Tibial nerve (tissue), 4 donors: ENCODE results near the gene GUCD1. TPM values are rescaled to one million over a fixed set of nuclear protein-coding genes. Genes with fewer than 3 reads are reported as not detected.
A peak's percentile ranks its signal among the peaks of the same experiment; 100 is the strongest.

Experiments used
- DNase-seq, 2 donors: peaks; one replicate each; pipeline ENCODE4 v3.0.0-alpha.2; 2019; ENCODE audit warnings: low spot score in 2 of 2
- H3K27ac ChIP-seq, 4 donors: fragments of 200-600 bp; sonication (generic) in 3 of 4; one replicate each; pipeline ENCODE4 v1.5.1; 2017 to 2019; ENCODE audit warnings: mild to moderate bottlenecking in 1 of 4
- H3K27me3 ChIP-seq, 2 donors: fragments of 200-600 bp; sonication (generic) in 1 of 2; one replicate each; pipeline versions ENCODE4 v1.5.1 to v1.6.0; 2017 to 2019
- H3K36me3 ChIP-seq, 3 donors: fragments of 200-600 bp; sonication (generic); one replicate each; pipeline ENCODE4 v1.5.1; 2018 to 2019
- H3K4me1 ChIP-seq, 4 donors: fragments of 200-600 bp; sonication (generic) in 3 of 4; one replicate each; pipeline ENCODE4 v1.5.1; 2017 to 2019
- H3K4me3 ChIP-seq, 4 donors: fragments of 200-600 bp; sonication (generic) in 3 of 4; one replicate each; pipeline ENCODE4 v1.5.1; 2017 to 2019; ENCODE audit warnings: mild to moderate bottlenecking in 1 of 4, moderate library complexity in 1 of 4
- H3K9me3 ChIP-seq, 4 donors: fragments of 200-600 bp; sonication (generic) in 3 of 4; one replicate each; pipeline ENCODE4 v1.5.1; 2017 to 2019
- EP300 ChIP-seq, 2 donors: sonication (generic); formaldehyde crosslinking; IDR thresholded peaks; one replicate each; pipeline ENCODE4 v1.6.1; 2017; ENCODE audit warnings: antibody characterized with exemption in 2 of 2, mild to moderate bottlenecking in 1 of 2
- POLR2A ChIP-seq, 2 donors: fragments of 450-650 bp; IDR thresholded peaks; one replicate each; pipeline ENCODE4 v1.6.1; 2017; ENCODE audit warnings: antibody characterized with exemption in 2 of 2, mild to moderate bottlenecking in 2 of 2, moderate library complexity in 2 of 2
- WGBS, 2 donors: methylation state at CpG; one replicate each; pipeline ENCODE4 v1.1.5; 2018; 5-methylcytosine and 5-hydroxymethylcytosine counted together
- total RNA-seq, 4 donors: library from RNA; depleted of rRNA; stranded (reverse); fragments of >200 nt; gene quantifications; one replicate each; pipeline ENCODE4 v1.1.0, GENCODE V29; 2016
- TF ChIP-seq, protein P1 (sequence below), 5 experiments: fragments of 200-600 bp in 3 of 5; fragments of 450-650 bp in 2 of 5; sonication (generic) in 3 of 5; IDR thresholded peaks; one replicate each; pipeline ENCODE4 v1.5.1; 2016 to 2019; ENCODE audit warnings: antibody characterized with exemption in 5 of 5, mild to moderate bottlenecking in 3 of 5, moderate library complexity in 2 of 5

Gene GUCD1
- total RNA-seq, 4 donors from 2014 or later = 74.1 to 87.9 (median 84.6) TPM

DNA sequence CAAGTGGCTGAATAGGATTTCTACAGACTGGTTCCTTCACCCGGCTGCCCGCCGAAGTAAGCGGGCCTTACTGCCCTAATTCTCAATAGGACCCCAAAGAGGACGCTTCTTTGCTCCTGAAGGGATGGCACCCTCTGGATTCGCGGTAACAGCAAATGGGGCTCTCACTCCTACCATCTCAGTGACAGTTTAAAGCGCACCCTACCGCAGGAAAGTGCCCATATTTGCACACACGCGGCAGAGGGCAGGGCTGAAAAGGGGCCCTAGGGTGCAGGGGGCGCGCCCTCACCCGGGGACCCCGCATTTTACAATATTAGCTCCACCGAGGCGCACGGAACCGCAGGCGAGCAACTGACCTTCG, 60.8 kb downstream of the GUCD1 start:
- TF ChIP-seq EP300 (IDR thresholded peaks at IDR 0.05) (no peak), POLR2A (IDR thresholded peaks at IDR 0.05) (no peak)
- TF ChIP-seq, protein P1, sequence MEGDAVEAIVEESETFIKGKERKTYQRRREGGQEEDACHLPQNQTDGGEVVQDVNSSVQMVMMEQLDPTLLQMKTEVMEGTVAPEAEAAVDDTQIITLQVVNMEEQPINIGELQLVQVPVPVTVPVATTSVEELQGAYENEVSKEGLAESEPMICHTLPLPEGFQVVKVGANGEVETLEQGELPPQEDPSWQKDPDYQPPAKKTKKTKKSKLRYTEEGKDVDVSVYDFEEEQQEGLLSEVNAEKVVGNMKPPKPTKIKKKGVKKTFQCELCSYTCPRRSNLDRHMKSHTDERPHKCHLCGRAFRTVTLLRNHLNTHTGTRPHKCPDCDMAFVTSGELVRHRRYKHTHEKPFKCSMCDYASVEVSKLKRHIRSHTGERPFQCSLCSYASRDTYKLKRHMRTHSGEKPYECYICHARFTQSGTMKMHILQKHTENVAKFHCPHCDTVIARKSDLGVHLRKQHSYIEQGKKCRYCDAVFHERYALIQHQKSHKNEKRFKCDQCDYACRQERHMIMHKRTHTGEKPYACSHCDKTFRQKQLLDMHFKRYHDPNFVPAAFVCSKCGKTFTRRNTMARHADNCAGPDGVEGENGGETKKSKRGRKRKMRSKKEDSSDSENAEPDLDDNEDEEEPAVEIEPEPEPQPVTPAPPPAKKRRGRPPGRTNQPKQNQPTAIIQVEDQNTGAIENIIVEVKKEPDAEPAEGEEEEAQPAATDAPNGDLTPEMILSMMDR (IDR thresholded peaks at IDR 0.05) = no peak
- no peak for DNase-seq
- 51 to 52% methylated on average over 13 to 21 of the region's 21 CpGs for WGBS, 2 donors
- peak overlapping the region in 1 of 4 donors; percentile 26 for H3K4me3 ChIP-seq
- H3K27ac ChIP-seq = no peak overlapping the region
- H3K9me3 ChIP-seq = no peaks in the 10 kb centered on the region
- no peaks in the 10 kb centered on the region for H3K36me3 ChIP-seq
- peaks cover 0 to 12% (median 0%) of the 10 kb centered on the region in 4 donors for H3K4me1 ChIP-seq
- H3K27me3 ChIP-seq = peaks cover 0 to 29% of the 10 kb centered on the region in 2 donors

DNA sequence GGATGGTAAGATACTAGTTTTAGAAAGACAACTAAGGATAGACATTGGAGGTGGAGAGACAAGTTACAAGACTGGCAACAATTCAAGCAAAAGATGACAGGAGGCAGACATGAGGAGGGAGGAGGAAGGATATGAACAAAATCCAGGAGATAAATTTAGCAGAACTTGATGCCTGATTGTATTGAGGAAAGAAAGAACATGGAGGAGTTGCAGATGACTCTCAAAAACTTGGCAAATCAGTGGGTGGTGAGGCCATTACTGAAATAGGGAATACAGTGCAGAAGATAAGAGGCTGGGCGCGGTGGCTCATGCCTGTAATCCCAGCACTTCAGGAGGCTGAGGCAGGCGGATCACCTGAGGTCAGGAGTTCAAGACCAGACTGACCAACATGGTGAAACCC, 62.5 kb downstream of the GUCD1 start:
- H3K9me3 ChIP-seq = no peaks in the 10 kb centered on the region
- peaks cover 0 to 29% of the 10 kb centered on the region in 2 donors for H3K27me3 ChIP-seq
- no peaks in the 10 kb centered on the region for H3K36me3 ChIP-seq
- no peak overlapping the region for H3K27ac ChIP-seq
- no peak overlapping the region for H3K4me3 ChIP-seq
- WGBS, 2 donors = 93 to 98% methylated on average over 3 of the region's 3 CpGs
- TF ChIP-seq EP300 (IDR thresholded peaks at IDR 0.05) (no peak), POLR2A (IDR thresholded peaks at IDR 0.05) (no peak)
- TF ChIP-seq, protein P1 (IDR thresholded peaks at IDR 0.05) = no peak
- H3K4me1 ChIP-seq = peaks cover 0 to 12% (median 0%) of the 10 kb centered on the region in 4 donors
- DNase-seq = no peak

Other genes starting within 250 kb of the GUCD1 start
- 1 to 10 TPM; 2.6 to 4.2 (median 3.5) TPM for gene ADORA2A, start 127.5 kb downstream of the GUCD1 start, total RNA-seq
- gene UPB1, start 59.8 kb downstream of the GUCD1 start, total RNA-seq = under 1 TPM in 3 of 4 donors, not detected in 1; 0.44 to 0.98 (median 0.63) TPM
- gene SNRPD3, start 861 bp upstream of the GUCD1 start, total RNA-seq = 100 to 1,000 TPM in 3 of 4 donors, 10 to 100 TPM in 1; 98.7 to 127 (median 111) TPM
- gene LRRC75B, start 37.9 kb upstream of the GUCD1 start, total RNA-seq = 10 to 100 TPM; 33.5 to 55.7 (median 40.2) TPM
- gene GGT1, start 48.1 kb upstream of the GUCD1 start, total RNA-seq = 10 to 100 TPM in 3 of 4 donors, 1 to 10 TPM in 1; 5.9 to 16.9 (median 15.8) TPM
- not detected for gene PIWIL3, start 219.6 kb upstream of the GUCD1 start, total RNA-seq